GM21529 (cell line): Measurements from ENCODE around the gene NPR3.
"Not testable (repeated sequence)": the region's sequence is repeated elsewhere in the genome, so short reads cannot be mapped to it uniquely, and the experiment has no call there.

Source experiments
- ATAC-seq: cut with Tn5 transposase; IDR thresholded peaks from one replicate; pipeline ENCODE4 v1.9.1; 2021; ENCODE audit not compliant: unreplicated experiment

NPR3 gene

DNA sequence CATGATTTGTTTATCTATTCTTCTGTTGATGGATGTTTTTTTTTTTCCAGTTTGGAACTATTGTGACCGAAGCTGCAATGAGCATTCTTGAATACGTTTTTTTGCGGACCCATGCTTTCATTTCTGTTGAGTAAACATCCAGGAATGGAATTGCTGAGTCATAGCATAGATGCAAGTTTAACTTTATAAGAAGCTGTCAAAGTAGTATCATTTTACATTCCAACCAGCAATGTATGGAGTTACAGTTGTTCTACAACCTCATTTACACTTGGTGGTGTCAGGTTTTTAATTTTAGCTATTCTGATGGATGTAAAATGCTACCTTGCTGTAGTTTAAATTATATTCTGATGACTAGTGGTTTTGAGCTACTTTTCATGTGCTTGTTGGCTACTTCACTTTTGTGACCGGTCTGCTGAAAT, 49.0 kb downstream of the NPR3 start:
- ATAC-seq = no peak

- ATAC-seq = no peak
Observed at GRCh38 chr5:32765266-32765665, 54.1 kb downstream of the NPR3 start.

DNA sequence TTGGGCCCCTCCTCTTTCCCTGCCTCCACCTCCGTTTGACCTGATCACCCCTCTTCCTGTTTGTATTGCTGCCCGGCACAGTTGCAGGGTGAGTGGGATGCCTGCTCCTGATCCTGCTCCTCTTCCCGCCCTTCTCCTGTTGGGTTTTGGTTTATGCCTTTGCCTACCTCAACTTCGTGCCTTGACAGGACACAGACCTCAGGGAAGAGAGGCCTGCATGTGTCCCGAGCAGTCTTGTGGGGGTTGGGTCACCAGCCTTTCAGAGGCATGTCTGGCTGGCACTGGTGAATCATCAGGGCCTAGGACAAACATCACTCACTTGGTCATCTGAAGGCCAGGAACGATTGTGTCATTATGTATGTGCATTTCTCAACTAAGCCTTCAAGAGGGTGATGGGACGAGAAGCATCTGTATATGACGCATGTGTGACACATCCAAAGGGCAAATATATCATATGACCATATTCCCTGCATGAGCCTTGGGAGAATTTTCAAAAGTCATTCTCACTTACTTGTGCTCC, 56.9 kb downstream of the NPR3 start:
- no peak for ATAC-seq

- no peak for ATAC-seq
Observed at GRCh38 chr5:32769711-32770110, 58.6 kb downstream of the NPR3 start.

GRCh38 chr5:32770444-32770843, 59.3 kb downstream of the NPR3 start:
- no peak for ATAC-seq

GRCh38 chr5:32771037-32771436, 59.9 kb downstream of the NPR3 start:
- ATAC-seq = no peak

GRCh38 chr5:32773944-32774343, 62.8 kb downstream of the NPR3 start:
- no peak for ATAC-seq

- no peak for ATAC-seq
Observed at GRCh38 chr5:32776200-32776599, 65.1 kb downstream of the NPR3 start.

DNA sequence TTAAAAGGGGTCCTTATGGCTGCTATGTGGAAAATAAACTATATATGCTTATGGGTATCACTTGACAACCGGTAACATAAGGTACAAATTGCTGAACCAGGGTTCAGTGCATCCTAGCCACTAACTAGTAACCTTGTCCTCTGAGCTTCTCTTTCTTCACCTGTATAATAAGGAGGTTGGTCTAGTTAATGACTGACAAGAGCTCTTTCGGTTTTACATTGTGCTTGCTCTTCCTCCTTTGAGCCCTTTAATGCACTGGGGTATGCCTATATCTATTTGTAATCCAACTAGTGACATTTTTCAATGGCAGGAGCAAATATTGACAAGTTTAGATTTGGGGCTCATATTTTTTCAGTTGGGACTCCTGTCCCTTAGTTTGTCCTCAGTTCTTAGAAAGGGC, 66.1 kb downstream of the NPR3 start:
- ATAC-seq = no peak

GRCh38 chr5:32777733-32778132, 66.6 kb downstream of the NPR3 start:
- no peak for ATAC-seq

- no peak for ATAC-seq
Observed at GRCh38 chr5:32778403-32778802, 67.3 kb downstream of the NPR3 start.

DNA sequence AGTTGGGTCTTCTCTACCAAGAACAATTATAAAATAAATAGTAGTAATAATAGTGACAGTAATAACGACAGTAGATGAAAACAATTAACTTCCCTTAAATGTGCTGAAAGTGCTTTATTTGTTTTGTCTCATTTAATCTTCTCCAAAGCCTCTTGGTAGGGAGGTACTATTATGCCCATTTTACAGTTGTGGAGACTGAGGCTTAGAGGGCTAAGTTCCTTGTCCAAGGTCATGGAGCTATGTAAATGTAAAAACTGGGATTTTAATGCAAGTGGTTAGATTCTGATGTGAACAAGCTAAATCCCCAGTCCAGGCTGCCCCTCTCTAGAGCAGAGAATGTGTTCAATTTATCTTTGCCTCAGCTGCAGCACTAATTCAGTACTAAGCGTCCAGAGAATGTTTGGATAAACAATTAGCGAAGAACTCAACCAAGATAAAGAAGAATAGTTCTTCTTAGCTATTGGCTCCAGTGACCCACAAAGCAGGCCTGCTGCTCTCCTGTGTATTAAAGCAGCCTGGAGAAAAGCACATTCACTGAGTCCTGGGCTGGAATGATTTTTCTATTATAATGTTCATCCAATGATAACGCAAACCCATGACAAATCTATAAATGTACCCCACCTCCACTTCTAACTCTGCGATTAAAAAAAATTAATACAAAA, 68.8 kb downstream of the NPR3 start:
- no peak for ATAC-seq

GRCh38 chr5:32780508-32780919, 69.4 kb downstream of the NPR3 start:
- no peak for ATAC-seq

DNA sequence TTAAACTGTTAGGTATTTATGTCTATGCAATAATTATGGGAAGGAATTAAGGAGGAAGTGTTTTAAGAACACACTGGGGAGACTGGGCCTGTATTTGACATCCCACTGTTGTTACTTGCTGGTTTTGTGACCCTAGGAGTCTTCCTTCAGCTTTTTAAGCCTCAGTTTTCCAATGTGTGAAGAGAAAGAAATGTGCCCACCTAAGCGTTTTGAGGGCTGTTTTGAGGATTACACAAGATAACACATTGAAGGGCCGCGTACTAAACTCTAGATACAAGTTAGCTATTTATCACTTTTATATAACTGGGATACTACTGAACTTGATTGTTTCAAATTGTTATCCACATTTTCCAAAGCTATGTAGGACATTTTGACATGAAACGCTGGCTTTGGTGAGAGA, 72.5 kb downstream of the NPR3 start:
- no peak for ATAC-seq

- ATAC-seq = no peak
Observed at GRCh38 chr5:32785611-32786254, 74.6 kb downstream of the NPR3 start.

GRCh38 chr5:32786311-32786710, 75.2 kb downstream of the NPR3 start:
- ATAC-seq = no peak

GRCh38 chr5:32790411-32790951, 79.4 kb downstream of the NPR3 start:
- no peak for ATAC-seq

DNA sequence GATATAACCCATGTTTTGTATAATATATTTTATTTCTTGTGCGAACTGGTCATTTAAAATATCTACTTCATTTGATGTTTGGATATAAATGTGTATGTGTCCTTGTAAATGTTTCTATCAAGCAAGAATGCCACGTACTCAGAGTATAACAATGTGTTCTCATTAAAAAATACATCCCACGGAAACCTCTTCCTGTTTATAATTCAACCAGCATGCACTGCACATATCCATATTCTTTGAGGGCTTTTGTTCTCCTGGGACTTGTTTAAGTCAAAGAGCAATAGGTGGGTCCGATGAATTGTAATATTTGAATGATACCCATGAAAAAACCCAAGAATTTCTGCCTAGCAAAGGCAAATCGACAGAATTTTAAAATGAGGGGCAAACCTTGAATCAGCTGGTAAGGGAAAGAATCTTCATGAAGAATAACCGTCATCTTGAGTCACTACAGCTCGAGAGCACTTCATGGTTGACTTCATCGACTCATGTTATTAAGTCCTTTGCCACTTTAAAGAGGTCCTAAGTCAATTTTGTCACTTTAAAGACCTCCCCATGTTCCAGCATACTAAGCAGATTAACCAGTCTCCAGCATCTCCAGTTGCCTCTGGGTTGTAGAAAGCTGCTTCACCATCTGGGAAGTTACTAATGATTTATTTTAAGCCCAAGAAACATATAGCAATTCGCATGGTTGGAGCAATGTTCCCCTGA, 80.6 kb downstream of the NPR3 start:
- ATAC-seq = no peak

DNA sequence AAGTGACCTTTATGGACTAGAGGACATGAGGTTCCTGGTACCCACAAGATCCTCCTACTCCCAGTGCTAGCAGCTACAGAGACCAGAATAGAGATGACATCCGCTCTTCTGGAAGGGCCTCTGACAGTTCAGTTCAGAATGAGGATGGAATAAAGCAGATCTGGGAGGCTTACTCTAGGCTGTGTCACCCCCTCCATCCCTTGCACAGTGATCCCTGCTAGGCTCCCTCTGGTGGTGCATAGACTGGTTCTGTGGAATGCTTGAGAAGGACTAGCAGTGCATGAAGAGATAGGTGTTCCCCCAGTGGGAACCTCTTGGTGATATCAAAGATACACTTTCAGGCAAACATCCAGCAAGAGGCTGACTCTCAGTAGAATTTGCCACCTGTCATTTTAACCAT, 83.0 kb downstream of the NPR3 start:
- ATAC-seq = no peak

DNA sequence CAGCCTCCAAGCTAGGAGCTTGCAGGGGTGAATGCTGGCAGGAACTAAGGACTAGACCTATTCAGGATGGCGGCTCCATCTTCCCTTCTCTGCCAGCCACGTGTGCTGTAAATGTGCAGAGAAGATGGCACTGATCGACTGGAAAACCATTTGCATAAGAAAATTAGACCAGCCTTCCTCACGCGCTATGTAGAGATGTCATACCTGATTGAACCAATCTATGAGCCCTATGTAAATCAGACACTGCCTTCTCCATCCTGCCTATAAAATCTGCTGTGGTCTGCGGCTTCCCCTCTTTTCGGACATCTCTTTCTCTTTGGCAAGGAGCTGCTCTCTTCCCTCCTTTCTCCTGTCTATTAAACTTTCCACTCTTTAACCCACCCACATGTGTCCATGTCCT, 91.6 kb downstream of the NPR3 start:
- no peak for ATAC-seq

GRCh38 chr5:32803656-32804055, 92.5 kb downstream of the NPR3 start:
- no peak for ATAC-seq

- not testable (repeated sequence) for ATAC-seq
Observed at GRCh38 chr5:32805462-32805861, 94.3 kb downstream of the NPR3 start.
